GM11168 (cell line): ENCODE measurements around the gene RHCE.
"Not testable (repeated sequence)": the region's sequence is repeated elsewhere in the genome, so short reads cannot be mapped to it uniquely, and the experiment has no call there.

Source experiments
- in situ Hi-C: fragments of 300-500 bp; cut with MboI; formaldehyde crosslinking; loops from one replicate; pipeline ENCODE4 v1.12.0; 2022; ENCODE audit warnings: low sequenced_read_pairs; ENCODE audit not compliant: unreplicated experiment

Gene RHCE

DNA sequence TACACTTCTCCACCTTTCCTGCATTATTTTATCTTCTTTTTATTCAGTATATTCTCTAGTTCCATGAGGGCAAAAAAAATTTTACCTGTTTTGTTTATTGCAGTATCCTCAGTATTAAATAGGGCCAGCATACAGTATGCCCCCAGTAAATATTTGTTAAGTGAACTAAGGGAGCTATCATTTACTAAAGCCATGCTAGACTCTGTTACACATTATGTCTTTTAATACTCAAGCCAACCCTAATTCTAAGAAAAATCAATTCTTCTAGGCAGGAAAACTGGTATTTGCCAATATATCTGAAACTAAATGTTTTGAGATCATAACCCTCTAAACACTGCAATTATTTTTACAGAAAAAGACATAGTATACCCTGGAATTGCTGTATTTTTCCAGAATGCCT lies 64.2 kb downstream of the RHCE start:
- in situ Hi-C loops = no loop called here

DNA sequence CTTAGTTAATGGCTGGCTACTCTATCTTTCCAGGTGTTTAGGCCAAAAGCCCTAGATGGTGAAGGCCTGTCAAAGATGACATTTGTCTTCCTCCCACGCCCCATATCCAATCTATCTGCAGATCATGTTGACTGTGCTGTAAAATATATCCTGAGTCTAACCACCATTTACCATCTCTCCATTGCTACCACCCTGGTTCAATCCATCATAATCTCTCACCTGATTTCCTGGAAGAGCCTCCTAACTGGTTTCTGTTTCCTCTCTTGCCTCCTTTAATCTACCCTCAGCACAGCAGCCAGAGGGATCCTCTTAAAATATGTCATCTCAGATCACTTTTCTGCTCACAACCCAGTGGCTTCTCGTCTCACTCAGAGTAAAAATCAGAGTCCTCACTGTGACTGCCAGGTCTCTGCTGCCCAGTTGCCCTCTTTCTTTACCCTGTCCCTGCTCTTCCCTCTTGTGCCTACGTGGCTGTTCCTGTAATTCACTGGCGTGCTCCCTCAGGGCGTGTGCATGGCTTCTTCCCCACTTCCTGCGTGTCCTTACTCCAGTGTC lies 64.7 kb downstream of the RHCE start:
- in situ Hi-C loops = no loop called here

GRCh38 chr1:25349606-25350005 lies 71.0 kb downstream of the RHCE start:
- in situ Hi-C loops = loop anchor here (5.0 kb wide), 1 partner anchor 97 kb away; no protein-coding TSS in a partner anchor

DNA sequence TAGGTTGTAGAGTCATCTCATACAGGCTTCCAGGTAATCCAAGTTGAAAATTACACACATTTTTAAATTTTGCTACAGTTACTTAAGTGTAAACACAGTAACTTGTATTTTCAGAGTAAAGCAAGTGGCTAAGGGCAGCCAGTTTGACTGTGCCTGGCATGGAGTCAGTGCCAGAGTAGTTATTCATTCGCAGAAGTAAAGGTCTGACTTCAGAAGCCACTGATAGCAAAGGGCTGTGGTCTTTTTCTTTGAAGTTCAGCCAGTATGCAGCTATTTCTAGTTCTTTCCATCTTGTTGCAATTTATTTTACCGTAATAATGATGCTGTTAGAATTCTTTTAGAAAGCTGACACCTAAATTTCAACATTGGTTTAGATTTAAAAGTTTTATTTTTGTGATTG lies 73.1 kb downstream of the RHCE start:
- in situ Hi-C loops = loop anchor here (5.0 kb wide), 1 partner anchor 95 kb away; no protein-coding TSS in a partner anchor

- in situ Hi-C loops = no loop called here
Observed at GRCh38 chr1:25343872-25344271, 76.8 kb downstream of the RHCE start.

DNA sequence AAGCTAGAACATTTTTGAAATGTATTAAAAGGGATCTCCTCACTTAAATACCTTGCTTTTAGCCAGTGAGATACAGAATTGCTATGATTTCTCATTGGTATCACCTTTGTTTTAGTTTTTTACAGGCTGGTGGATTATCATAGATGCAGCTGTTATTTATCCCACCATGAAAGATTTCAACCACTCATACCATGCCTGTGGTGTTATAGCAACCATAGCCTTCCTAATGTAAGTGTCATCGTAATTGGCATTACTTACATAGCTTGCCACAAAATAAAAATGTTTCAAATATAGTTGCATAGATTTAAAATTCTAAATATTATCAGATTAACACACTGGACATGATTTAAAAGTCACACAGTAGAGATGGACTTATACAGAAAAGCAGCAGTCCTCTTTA lies 77.8 kb downstream of the RHCE start:
- in situ Hi-C loops = no loop called here

DNA sequence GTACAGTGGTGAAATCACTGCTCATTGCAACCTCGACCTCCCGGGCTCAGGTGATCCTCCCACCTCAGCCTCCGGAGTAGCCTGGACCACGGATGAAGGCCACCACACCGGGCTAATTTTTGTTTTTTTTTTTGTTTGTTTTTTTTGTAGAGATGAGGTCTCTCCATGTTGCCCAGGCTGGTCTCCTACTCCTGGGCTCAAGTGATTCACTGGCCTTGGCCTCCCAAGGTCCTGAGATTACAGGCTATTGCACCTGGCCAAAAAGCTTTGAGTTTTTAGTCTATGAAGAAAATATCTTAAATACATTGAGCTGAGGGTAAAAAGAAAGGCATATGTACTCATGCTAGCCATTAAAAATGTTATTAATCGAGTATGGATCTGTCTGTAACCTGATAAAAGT lies 78.9 kb downstream of the RHCE start:
- in situ Hi-C loops = no loop called here

DNA sequence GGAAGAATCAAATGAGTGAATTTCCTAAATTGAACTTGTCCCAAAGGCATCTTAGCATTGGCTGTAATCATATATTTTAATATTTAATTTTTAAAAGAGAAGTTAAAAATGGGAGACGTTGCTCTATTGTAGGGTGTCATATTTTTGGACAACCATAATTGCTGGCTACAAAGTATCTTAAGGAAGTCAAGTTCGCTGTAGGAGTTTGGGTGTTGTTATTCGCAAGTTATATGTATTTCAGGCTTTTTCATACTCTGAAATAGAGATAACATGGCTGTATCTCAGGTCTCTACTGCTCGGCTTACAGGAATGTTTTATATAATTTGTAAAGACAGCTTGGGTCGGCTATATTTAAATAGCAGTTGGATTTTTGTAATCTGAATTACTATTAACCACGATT lies 81.6 kb downstream of the RHCE start:
- in situ Hi-C loops = no loop called here

GRCh38 chr1:25338188-25338981 lies 82.2 kb downstream of the RHCE start, which contains the start of gene TMEM50A:
TSS of gene TMEM50A (plus strand) at chr1:25338334. CDS start at chr1:25340487, 2,153 bp downstream.
- in situ Hi-C loops = no loop called here

GRCh38 chr1:25337483-25338187 lies 83.0 kb downstream of the RHCE start:
- in situ Hi-C loops = not testable (repeated sequence)

- in situ Hi-C loops = not testable (repeated sequence)
Observed at GRCh38 chr1:25336922-25337354, 83.7 kb downstream of the RHCE start.

- in situ Hi-C loops = not testable (repeated sequence)
Observed at GRCh38 chr1:25329950-25330349, 90.7 kb downstream of the RHCE start.

GRCh38 chr1:25329336-25329735 lies 91.3 kb downstream of the RHCE start:
- in situ Hi-C loops = not testable (repeated sequence)

GRCh38 chr1:25328791-25329185 lies 91.8 kb downstream of the RHCE start:
- in situ Hi-C loops = not testable (repeated sequence)

DNA sequence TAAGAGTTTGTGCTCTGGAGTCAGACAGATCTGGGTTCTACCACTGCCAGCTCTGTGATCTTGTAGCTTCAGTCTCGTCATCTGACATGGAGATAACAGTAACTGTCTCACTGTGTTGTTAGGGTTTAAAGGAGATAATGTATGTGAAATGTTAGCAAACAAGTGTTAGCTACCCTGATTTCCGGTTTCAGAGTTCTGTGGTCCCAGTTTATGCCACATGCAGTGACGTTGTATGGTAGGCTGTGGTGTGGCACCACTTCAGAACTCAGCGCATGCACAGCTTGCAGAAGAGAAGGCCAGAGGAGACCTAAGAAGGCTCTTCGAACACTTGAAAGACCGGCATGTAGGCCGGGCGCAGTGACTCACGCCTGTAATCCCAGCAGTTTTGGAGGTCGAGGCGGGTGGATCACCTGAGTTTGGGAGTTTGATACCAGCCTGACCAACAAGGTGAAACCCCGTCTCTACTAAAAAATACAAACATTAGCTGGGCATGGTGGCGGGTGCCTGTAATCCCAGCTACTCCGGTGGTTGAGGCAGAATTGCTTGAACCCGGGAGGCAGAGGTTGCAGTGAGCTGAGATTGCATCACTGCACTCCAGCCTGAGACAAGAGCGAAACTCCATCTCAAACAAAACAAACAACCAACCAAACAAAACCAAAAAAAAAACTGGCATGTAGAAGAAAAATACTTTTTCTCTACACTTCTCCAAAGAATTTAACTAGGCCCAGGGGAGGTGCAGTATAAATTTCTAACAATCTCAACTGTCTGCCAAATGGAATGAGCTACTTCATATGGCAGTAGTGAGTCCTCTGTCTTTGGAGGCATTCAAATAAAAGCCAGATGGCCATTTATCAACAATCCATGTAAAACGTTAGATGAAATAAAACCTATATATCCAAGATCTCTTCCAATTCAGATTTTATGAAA lies 92.5 kb downstream of the RHCE start:
- in situ Hi-C loops = not testable (repeated sequence)

DNA sequence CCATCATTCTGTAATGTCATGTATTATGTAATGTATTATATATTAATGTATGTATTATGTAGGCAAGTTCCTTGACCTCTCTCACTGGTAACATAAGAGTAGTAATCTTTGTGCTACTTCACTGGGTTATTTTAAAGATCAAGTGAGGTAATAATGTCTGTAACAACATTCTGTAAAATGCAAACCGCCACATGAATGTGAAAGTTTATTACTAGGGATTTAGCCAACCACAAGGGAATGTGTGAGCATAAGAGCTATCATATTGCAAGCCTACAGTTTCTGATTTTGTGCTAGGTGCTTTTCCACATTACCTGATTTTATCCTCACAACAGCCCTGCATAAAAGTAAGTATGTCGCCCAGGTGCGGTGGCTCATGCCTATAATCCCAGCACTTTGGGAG lies 96.2 kb downstream of the RHCE start:
- in situ Hi-C loops = not testable (repeated sequence)

DNA sequence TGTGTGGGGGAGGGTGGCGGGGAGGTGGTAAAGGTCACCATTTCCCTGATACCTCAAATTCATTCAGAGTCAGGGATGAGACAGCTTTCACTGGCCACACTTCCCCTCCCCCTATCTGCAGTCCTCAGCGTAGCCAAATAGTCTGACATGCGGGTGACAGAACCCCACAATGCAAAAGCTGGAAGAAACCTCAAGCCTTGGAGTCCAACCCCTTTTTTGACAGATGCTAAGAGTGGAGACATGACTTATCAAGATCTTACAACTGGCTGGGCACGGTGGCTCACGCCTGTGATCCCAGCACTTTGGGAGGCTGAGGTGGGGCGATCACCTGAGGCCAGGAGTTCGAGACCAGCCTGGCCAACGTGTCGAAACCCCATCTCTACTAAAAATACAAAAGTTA lies 98.5 kb downstream of the RHCE start:
- in situ Hi-C loops = not testable (repeated sequence)

DNA sequence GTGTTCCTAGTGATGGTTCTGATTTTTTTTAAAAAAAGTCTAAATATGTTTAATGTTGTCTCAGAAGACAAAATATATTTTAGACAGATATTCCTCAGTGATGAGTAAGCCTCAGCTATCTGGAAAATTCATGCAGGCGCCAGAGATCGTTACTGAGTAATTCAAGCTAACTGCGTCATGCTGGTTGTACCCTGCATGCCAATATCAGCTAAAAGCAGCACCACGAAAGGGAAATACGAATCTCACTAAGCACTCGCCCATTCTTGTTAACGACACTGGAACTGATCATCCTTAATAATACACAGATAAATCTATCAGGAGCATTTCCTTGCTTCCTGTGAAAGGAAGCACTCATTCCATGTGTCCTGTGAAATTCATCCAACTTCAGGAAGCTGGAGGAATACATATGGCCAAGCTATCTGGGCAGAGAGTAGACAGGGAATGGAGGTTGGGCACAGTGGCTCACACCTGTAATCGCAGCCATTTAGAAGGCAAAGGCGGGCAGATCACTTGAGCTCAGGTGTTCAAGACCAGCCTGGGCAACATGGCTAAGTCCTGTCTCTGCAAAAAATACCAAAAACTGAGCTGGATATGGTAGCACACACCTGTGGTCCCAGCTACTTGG lies 100.2 kb downstream of the RHCE start:
- in situ Hi-C loops = not testable (repeated sequence)

- in situ Hi-C loops = not testable (repeated sequence)
Observed at GRCh38 chr1:25312806-25313470, 107.7 kb downstream of the RHCE start.
